ENCODE measurements around the gene MED13L. TPM values are rescaled to one million over a fixed set of nuclear protein-coding genes. Genes with fewer than 3 reads are reported as not detected.

Gene MED13L
- total and polyA plus RNA-seq, 2 of the 8 experiments (the other 6 are each of a cell fraction or from before 2014, with no cell fraction given) = 15.9 to 51.7 TPM

DNA sequence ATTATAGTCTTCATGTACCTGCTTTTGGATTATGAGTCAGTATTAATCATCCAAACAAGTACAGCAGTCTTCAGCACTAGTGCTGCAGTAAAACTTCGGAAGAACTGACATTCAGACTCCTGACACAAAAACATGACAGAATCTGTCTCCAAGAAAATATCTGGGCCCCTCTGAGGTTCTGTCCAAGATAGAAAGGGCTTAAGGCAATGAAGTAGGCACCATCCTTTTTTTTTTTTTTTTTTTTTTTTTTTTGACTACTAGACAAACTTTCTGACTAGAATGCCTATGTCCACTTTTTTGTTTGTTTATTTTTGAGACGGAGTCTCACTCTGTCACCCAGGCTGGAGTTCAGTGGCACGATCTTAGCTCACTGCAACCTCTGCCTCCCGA is 112.5 kb downstream of the MED13L start:
- H3K23me2 ChIP-seq (ENCODE audit: low read depth, low read length) = no peaks in the 10 kb centered on the region
- no peaks in the 10 kb centered on the region for H3K36me3 ChIP-seq (ENCODE audit: control insufficient read depth in 2 of 4, insufficient read depth in 4 of 4, low read length in 3 of 4)
- H3K9ac ChIP-seq (replicated peaks in 1 of 4; ENCODE audit: extremely low read depth in 1 of 4, low read depth in 3 of 4, low read length in 3 of 4) = no peak overlapping the region
- 83% methylated on average over 2 of the region's 4 CpGs; no CpG with 5 or more reads in 1 of the 2 experiments for WGBS, 2 experiments (ENCODE audit: extremely low coverage in 1 of 2, insufficient coverage in 1 of 2, insufficient read length in 1 of 2, insufficient replicate concordance in 2 of 2, low coverage in 1 of 2, low lambda C conversion rate in 2 of 2, missing lambda C conversion rate in 1 of 2)
- ChIA-PET CTCF (ENCODE audit: partially characterized antibody) (no interaction called here), POLR2A (ENCODE audit: partially characterized antibody) (no interaction called here)
- no peak overlapping the region for H3K14ac ChIP-seq (ENCODE audit: insufficient read length)
- no peak overlapping the region for H3K4ac ChIP-seq (replicated peaks; ENCODE audit: insufficient read length, low read depth, low read length)
- no peak overlapping the region for H2AFZ ChIP-seq (ENCODE audit: low read length)
- H3K4me1 ChIP-seq (replicated peaks in 1 of 4; ENCODE audit: control insufficient read depth in 3 of 4, insufficient read depth in 4 of 4, low read length in 3 of 4) = peaks cover 0 to 13% (median 3%) of the 10 kb centered on the region in 4 experiments; a peak in 4 of 7 replicates
- H3K27me3 ChIP-seq (replicated peaks in 1 of 4; ENCODE audit: control insufficient read depth in 3 of 4, extremely low read depth in 1 of 4, insufficient read depth in 3 of 4, low read length in 3 of 4) = no peaks in the 10 kb centered on the region
- DNase-seq (ENCODE audit: low read depth in 1 of 2, low spot score in 2 of 2) (no peak), FAIRE-seq (no peak)
- H4K20me1 ChIP-seq (replicated peaks in 1 of 2; ENCODE audit: control insufficient read depth in 1 of 2, insufficient read depth in 2 of 2, low read length in 2 of 2) = peaks cover 0 to 3% of the 10 kb centered on the region in 2 experiments
- H3K4me2 ChIP-seq (ENCODE audit: insufficient read depth in 1 of 2, low read depth in 2 of 2, low read length in 2 of 2) = no peak overlapping the region
- H2AK5ac ChIP-seq (ENCODE audit: low read depth, low read length) = no peak overlapping the region
- H3K27ac ChIP-seq (ENCODE audit: low read depth, low read length) = no peak overlapping the region
- no peak overlapping the region for H2BK120ac ChIP-seq (replicated peaks; ENCODE audit: low read depth, low read length)
- peaks cover 12 to 90% of the 10 kb centered on the region in 2 experiments; a peak in 3 of 4 replicates for H3K79me2 ChIP-seq (ENCODE audit: control insufficient read depth in 1 of 2, insufficient read depth in 2 of 2, low read length in 2 of 2)
- no peak overlapping the region for H2BK5ac ChIP-seq (ENCODE audit: low read depth, low read length)
- H3K18ac ChIP-seq (ENCODE audit: extremely low read depth, low read length) = no peak overlapping the region
- H2BK12ac ChIP-seq (ENCODE audit: low read depth, low read length) = no peak overlapping the region
- H2BK15ac ChIP-seq (ENCODE audit: low read length) = no peak overlapping the region
- no peak overlapping the region for H4K5ac ChIP-seq (ENCODE audit: insufficient read length, low read depth, low read length)
- H3K56ac ChIP-seq (replicated peaks; ENCODE audit: insufficient read length, low read depth, low read length) = no peak overlapping the region
- H3K23ac ChIP-seq (ENCODE audit: insufficient read length) = no peak overlapping the region
- H3K79me1 ChIP-seq (ENCODE audit: low read depth, low read length) = no peaks in the 10 kb centered on the region; the same call in 1 of the 2 replicates
- H4K8ac ChIP-seq (ENCODE audit: extremely low read depth, insufficient read depth, low read length) = no peak overlapping the region
- H4K91ac ChIP-seq (replicated peaks; ENCODE audit: insufficient read length, low read length) = no peak overlapping the region
- H3K9me3 ChIP-seq (ENCODE audit: insufficient read depth in 2 of 2, low read depth in 1 of 2, low read length in 1 of 2) = no peaks in the 10 kb centered on the region
- no peak overlapping the region for H3K4me3 ChIP-seq (ENCODE audit: extremely low read depth in 1 of 4, insufficient read depth in 2 of 4, low read depth in 3 of 4, low read length in 4 of 4)
- H2BK20ac ChIP-seq (ENCODE audit: low read length) = no peak overlapping the region
- TF ChIP-seq, protein P1, sequence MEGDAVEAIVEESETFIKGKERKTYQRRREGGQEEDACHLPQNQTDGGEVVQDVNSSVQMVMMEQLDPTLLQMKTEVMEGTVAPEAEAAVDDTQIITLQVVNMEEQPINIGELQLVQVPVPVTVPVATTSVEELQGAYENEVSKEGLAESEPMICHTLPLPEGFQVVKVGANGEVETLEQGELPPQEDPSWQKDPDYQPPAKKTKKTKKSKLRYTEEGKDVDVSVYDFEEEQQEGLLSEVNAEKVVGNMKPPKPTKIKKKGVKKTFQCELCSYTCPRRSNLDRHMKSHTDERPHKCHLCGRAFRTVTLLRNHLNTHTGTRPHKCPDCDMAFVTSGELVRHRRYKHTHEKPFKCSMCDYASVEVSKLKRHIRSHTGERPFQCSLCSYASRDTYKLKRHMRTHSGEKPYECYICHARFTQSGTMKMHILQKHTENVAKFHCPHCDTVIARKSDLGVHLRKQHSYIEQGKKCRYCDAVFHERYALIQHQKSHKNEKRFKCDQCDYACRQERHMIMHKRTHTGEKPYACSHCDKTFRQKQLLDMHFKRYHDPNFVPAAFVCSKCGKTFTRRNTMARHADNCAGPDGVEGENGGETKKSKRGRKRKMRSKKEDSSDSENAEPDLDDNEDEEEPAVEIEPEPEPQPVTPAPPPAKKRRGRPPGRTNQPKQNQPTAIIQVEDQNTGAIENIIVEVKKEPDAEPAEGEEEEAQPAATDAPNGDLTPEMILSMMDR (IDR thresholded peaks at IDR 0.05; ENCODE audit: control extremely low read depth in 1 of 3, insufficient read depth in 1 of 3, low read depth in 1 of 3, low read length in 3 of 3) = no peak
